Adrenal gland (tissue), 12 donors: Measurements from ENCODE around the gene DYRK1A. TPM values are rescaled to one million over a fixed set of nuclear protein-coding genes. Genes with fewer than 3 reads are reported as not detected.

Experiments
- DNase-seq, 7 donors: peaks; one replicate each; pipeline ENCODE4 v3.0.0-alpha.2; 2019 to 2020
- H3K27ac ChIP-seq, 5 donors: fragments of 200-600 bp; sonication (generic) in 4 of 5; 1 replicate in 3 of 5; 2 replicates in 2 of 5; pipeline versions ENCODE4 v1.5.1 to v1.8.0; 2016 to 2020; ENCODE audit warnings: mild to moderate bottlenecking in 1 of 5
- H3K27me3 ChIP-seq: fragments of 200-600 bp; 2 replicates; pipeline ENCODE4 v1.8.0; 2021
- H3K36me3 ChIP-seq, 2 donors: fragments of 200-600 bp; replicated peaks in 1 of 2; 1 replicate in 1 of 2; 2 replicates in 1 of 2; pipeline versions ENCODE4 v1.5.1 to v1.8.0; 2018 to 2022
- H3K4me1 ChIP-seq, 2 donors: fragments of 200-600 bp; replicated peaks in 1 of 2; 1 replicate in 1 of 2; 2 replicates in 1 of 2; pipeline versions ENCODE4 v1.5.1 to v1.8.0; 2018 to 2021
- H3K4me3 ChIP-seq, 4 donors: fragments of 200-600 bp; sonication (generic) in 3 of 4; one replicate each; pipeline ENCODE4 v1.5.1; 2016 to 2018
- H3K9me3 ChIP-seq, 3 donors: fragments of 200-600 bp; sonication (generic) in 1 of 3; replicated peaks in 1 of 3; 1 replicate in 2 of 3; 2 replicates in 1 of 3; pipeline versions ENCODE4 v1.5.1 to v1.8.0; 2016 to 2021
- CTCF ChIP-seq, 6 experiments: fragments of 450-650 bp in 4 of 6; fragments of 200-600 bp in 2 of 6; sonication (generic) in 1 of 6; IDR thresholded peaks; 1 replicate in 5 of 6; 2 replicates in 1 of 6; pipeline versions ENCODE4 v1.5.1 to v1.8.0; 2016 to 2021; ENCODE audit warnings: antibody characterized with exemption in 6 of 6, mild to moderate bottlenecking in 2 of 6, moderate library complexity in 1 of 6
- POLR2A ChIP-seq, 2 donors: fragments of 450-650 bp; IDR thresholded peaks; one replicate each; pipeline ENCODE4 v1.6.1; 2017; ENCODE audit warnings: antibody characterized with exemption in 2 of 2, mild to moderate bottlenecking in 2 of 2, moderate library complexity in 1 of 2
- WGBS, 4 donors: extraction: QIAGEN DNeasy Blood & Tissue Kit in 2 of 4; methylation state at CpG; one replicate each; pipeline versions ENCODE4 v1.1.5 to v1.1.7; 2013 to 2017; 5-methylcytosine and 5-hydroxymethylcytosine counted together
- intact Hi-C, 2 donors: fragments of 100-400 bp; cut with DNase I; formaldehyde crosslinking; loops; one replicate each; pipeline versions ENCODE4 v1.14.1 to v1.15.0; 2022 to 2023
- polyA plus RNA-seq, 3 donors: library from polyadenylated mRNA; stranded (reverse); fragments of 200-250 nt in 2 of 3; fragments of 350-450 nt in 1 of 3; fragmentation: Illumina TruSeq in 1 of 3; extraction: RNeasy Lipid Tissue Mini Kit (QIAGEN cat#74804) in 1 of 3; gene quantifications; one replicate each; pipeline ENCODE4 v1.2.3, GENCODE V29; 2013 to 2014
- total RNA-seq, 9 donors: library from RNA; depleted of rRNA in 4 of 9; stranded (reverse); fragments of >200 nt in 4 of 9; fragments of 120-200 nt in 1 of 9; fragmentation: NEBNext Ultra II Directional in 1 of 9; extraction: Animal tissue kit (Norgen Biotek cat#: 25700) in 1 of 9; gene quantifications; one replicate each; pipeline versions ENCODE4 v1.1.0 to v1.2.4, GENCODE V29; 2013 to 2023
- donor health status: healthy with polysubstance abuse.
- donor health status: Bipolar disorder and iron deficiency.
- donor health status: DM: yes; HTN: yes; CAD: no.
- donor health status: DM: no; HTN: no; CAD: no.
- donor health status: DM: no; HTN: no; CAD: no.
- donor health status: DM: yes; HTN: yes; CAD: no.

DYRK1A gene
- total and polyA plus RNA-seq, 12 donors: 23.6 to 92.3 (median 57.7) TPM

GRCh38 chr21:37386151-37386550 is 19.6 kb downstream of the DYRK1A start:
- H3K27ac ChIP-seq: no peak overlapping the region
- H3K9me3 ChIP-seq: no peaks in the 10 kb centered on the region

GRCh38 chr21:37389456-37389855 is 22.9 kb downstream of the DYRK1A start:
- H3K4me1 ChIP-seq: peaks cover 13 to 73% of the 10 kb centered on the region in 2 donors
- H3K4me3 ChIP-seq: no peak overlapping the region
- H3K27me3 ChIP-seq: no peaks in the 10 kb centered on the region
- TF ChIP-seq POLR2A (IDR thresholded peaks at IDR 0.05): no peak
- no peak for TF ChIP-seq CTCF (IDR thresholded peaks at IDR 0.05)
- no peaks in the 10 kb centered on the region for H3K36me3 ChIP-seq
- H3K9me3 ChIP-seq: no peaks in the 10 kb centered on the region
- intact Hi-C loops: no loop called here
- 76 to 88% (median 82%) methylated on average over 5 of the region's 5 CpGs for WGBS, 4 donors
- no peak overlapping the region for H3K27ac ChIP-seq
- DNase-seq: no peak

More at GRCh38 chr21:37386151-37386550, 19.6 kb downstream of the DYRK1A start:
- intact Hi-C loops: no loop called here
- TF ChIP-seq POLR2A (IDR thresholded peaks at IDR 0.05): no peak
- TF ChIP-seq CTCF (IDR thresholded peaks at IDR 0.05): no peak
- Histone ChIP-seq H3K4me3 (no peak overlapping the region), H3K36me3 (no peaks in the 10 kb centered on the region), H3K4me1 (peaks cover 17 to 64% of the 10 kb centered on the region in 2 donors), H3K27me3 (no peaks in the 10 kb centered on the region)
- DNase-seq: peak in 3 of 7 donors; percentile 24 to 58 (median 41)
- 40 to 59% (median 48%) methylated on average over 8 of the region's 8 CpGs for WGBS, 4 donors

GRCh38 chr21:37391666-37392065 is 25.1 kb downstream of the DYRK1A start:
- Histone ChIP-seq H3K27me3 (no peaks in the 10 kb centered on the region), H3K27ac (no peak overlapping the region), H3K9me3 (no peaks in the 10 kb centered on the region), H3K4me3 (no peak overlapping the region), H3K4me1 (peaks cover 13 to 79% of the 10 kb centered on the region in 2 donors), H3K36me3 (no peaks in the 10 kb centered on the region)
- no peak for TF ChIP-seq CTCF (IDR thresholded peaks at IDR 0.05)
- no peak for TF ChIP-seq POLR2A (IDR thresholded peaks at IDR 0.05)
- 41 to 59% (median 56%) methylated on average over 3 of the region's 3 CpGs for WGBS, 4 donors
- no peak for DNase-seq
- intact Hi-C loops: no loop called here

- Histone ChIP-seq H3K9me3 (no peaks in the 10 kb centered on the region), H3K27me3 (no peaks in the 10 kb centered on the region), H3K36me3 (no peaks in the 10 kb centered on the region), H3K4me1 (peaks cover 11 to 72% of the 10 kb centered on the region in 2 donors), H3K27ac (no peak overlapping the region), H3K4me3 (no peak overlapping the region)
- no peak for TF ChIP-seq POLR2A (IDR thresholded peaks at IDR 0.05)
- no peak for TF ChIP-seq CTCF (IDR thresholded peaks at IDR 0.05)
- DNase-seq: no peak
- intact Hi-C loops: no loop called here
- 81 to 86% (median 84%) methylated on average over 4 of the region's 4 CpGs for WGBS, 4 donors
These were observed 25.9 kb downstream of the DYRK1A start for GRCh38 chr21:37392441-37392840.
